Left hindlimb (tissue), 1 donor: ENCODE measurements around the gene FOXJ3.

ENCODE experiments used
- DNase-seq: peaks from one replicate; pipeline ENCODE4 v3.0.0-alpha.2; 2018

Gene FOXJ3

DNA sequence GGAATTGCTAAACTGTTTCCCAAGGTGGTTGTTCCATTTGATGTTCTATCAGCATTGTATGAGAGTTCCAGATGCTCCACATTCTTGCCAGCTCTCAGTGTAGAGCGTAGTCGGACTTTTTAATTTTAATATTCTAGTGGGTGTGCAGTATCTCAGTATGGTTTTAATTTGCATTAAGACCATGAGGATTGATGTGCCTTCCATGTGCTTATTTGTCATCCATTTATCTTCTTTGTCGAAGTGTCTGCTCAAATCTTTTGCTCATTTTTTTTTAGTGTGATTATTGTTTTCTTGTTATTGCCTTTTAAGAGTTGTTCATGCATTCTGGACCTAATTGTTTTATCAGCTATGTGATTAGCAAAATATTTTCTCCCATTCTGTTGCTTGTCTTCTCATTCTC, 195.6 kb downstream of the FOXJ3 start:
- DNase-seq = no peak

GRCh38 chr1:42138586-42138985, 196.4 kb downstream of the FOXJ3 start:
- DNase-seq = no peak

DNA sequence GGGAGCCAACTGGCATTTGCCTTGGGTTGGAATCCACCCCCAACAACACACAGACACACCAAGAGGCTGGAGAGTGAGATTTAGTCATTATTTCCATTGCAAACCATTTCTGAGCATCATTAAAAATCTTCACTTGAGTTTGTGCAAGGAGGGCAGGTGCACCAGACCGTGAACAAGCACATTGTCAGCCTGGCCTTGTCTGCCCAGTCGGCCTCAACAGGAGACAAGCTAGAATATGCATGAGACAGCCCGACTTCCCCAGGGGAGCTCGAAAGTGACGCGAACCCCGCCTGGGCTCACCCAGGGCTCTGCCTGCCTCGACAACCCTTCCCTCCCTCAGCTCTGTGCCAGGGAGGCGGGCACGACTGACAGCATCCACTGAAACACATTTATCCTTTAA, 197.3 kb downstream of the FOXJ3 start:
- no peak for DNase-seq

- DNase-seq = no peak
These were observed 198.6 kb downstream of the FOXJ3 start for GRCh38 chr1:42136466-42136865.

DNA sequence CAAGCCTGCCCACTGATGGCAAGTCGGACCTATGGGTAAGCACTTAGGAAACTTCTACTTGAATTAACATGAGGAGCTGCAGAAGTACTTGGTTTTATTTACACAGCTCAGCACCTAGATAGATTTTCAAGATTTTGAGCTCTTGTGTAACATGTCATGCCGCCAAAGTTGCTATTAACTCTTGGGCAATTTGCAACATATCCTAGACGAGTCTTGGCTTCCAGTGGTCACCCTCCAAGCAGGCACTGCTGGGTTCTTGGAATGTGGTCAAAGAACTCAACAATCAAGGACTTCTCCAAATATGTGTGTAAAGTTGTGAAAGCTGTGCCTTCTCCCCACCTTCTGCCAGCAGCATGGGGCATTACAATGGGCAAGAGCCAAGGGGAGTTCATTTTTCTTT, 199.6 kb downstream of the FOXJ3 start:
- no peak for DNase-seq

GRCh38 chr1:42133809-42134526, 201.1 kb downstream of the FOXJ3 start:
- DNase-seq = no peak

DNA sequence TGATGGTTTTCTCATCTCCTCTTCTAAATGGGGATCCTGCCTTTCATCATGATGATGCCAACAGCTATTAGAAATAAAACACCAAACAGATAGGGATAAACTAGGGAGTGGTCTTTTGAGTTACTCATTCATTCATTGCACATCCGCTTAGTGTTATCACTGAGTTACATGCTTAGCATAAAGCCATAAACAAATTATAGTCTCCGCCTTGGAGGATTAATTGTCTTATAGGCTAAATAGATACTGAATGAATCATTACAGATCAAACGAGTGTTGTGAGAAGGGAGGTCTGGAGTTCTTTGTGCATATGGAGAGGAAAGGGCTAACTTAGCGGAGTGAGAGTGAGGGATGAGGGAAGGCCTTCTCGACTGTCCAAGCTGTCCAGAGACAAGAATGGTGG, 201.6 kb downstream of the FOXJ3 start:
- no peak for DNase-seq

- DNase-seq = no peak
These were observed 204.9 kb downstream of the FOXJ3 start for GRCh38 chr1:42130061-42130660.

DNA sequence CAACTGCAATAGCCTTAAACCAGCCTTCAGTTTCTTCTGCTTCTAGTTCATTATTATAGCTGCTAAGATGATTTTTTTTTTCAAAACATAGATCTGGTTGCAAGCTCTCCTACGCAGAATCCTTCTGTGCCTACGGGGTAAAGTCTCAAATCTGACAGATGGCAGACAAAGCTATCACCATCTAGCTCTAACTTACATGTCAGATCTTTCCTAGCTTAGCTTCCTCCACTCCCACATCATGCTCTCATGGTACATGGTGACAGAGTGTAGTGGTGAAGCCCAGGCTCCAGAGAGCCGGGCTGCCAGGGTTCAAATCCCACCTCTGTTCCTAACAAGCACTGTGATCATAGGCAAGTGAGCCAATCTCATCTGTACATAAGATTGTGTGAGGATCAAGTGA, 206.1 kb downstream of the FOXJ3 start:
- DNase-seq = no peak

GRCh38 chr1:42128499-42128898, 206.5 kb downstream of the FOXJ3 start:
- no peak for DNase-seq

GRCh38 chr1:42127767-42128166, 207.3 kb downstream of the FOXJ3 start:
- DNase-seq = no peak
